ENCODE data around the gene GET3. TPM values are rescaled to one million over a fixed set of nuclear protein-coding genes. Genes with fewer than 3 reads are reported as not detected.

Gene GET3
- total and polyA plus RNA-seq, 4 donors: 22.8 to 44.1 (median 27.2) TPM

GRCh38 chr19:12784871-12785430 is 47.7 kb downstream of the GET3 start:
- TF ChIP-seq ZBTB33 (IDR thresholded peaks at IDR 0.05): no peak
- TF ChIP-seq ATF3 (IDR thresholded peaks at IDR 0.05): no peak
- TF ChIP-seq REST (IDR thresholded peaks at IDR 0.05): no peak
- no peak for TF ChIP-seq GABPA (IDR thresholded peaks at IDR 0.05 in 1 of 2, conservative IDR thresholded peaks at IDR 0.05 in 1 of 2)
- TF ChIP-seq RAD21 (IDR thresholded peaks at IDR 0.05): no peak
- no peak for TF ChIP-seq EGR1 (IDR thresholded peaks at IDR 0.05; ENCODE audit: low read depth in 2 of 2)
- no peak for TF ChIP-seq FOXA2 (IDR thresholded peaks at IDR 0.05)
- TF ChIP-seq CTCF (IDR thresholded peaks at IDR 0.05; ENCODE audit: low read depth, low read length, missing input control): no peak
- no peak for TF ChIP-seq MAX (IDR thresholded peaks at IDR 0.05)
- TF ChIP-seq YY1 (IDR thresholded peaks at IDR 0.05): no peak
- TF ChIP-seq RXRA (IDR thresholded peaks at IDR 0.05): no peak
- TF ChIP-seq NR2F2 (IDR thresholded peaks at IDR 0.05): no peak
- TF ChIP-seq HNF4A (conservative IDR thresholded peaks at IDR 0.05): no peak
- Histone ChIP-seq H3K9ac (ENCODE audit: low read depth in 1 of 2, low read length in 2 of 2) (no peak overlapping the region), H3K36me3 (ENCODE audit: control insufficient read depth in 4 of 4, insufficient read depth in 3 of 4, low read depth in 1 of 4, low read length in 3 of 4) (no peaks in the 10 kb centered on the region), H3K4me3 (ENCODE audit: low read depth in 1 of 3, low read length in 3 of 3) (no peak overlapping the region), H3K27ac (ENCODE audit: low read depth in 1 of 2, low read length in 2 of 2) (peak overlapping the region; percentile 67 to 86), H3K4me1 (ENCODE audit: control insufficient read depth in 4 of 4, insufficient read depth in 4 of 4, low read length in 3 of 4) (peaks cover 11 to 44% (median 25%) of the 10 kb centered on the region in 4 donors), H3K9me3 (ENCODE audit: control insufficient read depth in 4 of 4, low read length in 3 of 4) (no peaks in the 10 kb centered on the region), H3K27me3 (ENCODE audit: control insufficient read depth in 4 of 4, insufficient read depth in 4 of 4, low read length in 3 of 4) (no peaks in the 10 kb centered on the region)
- peak; percentile 49 for DNase-seq (ENCODE audit: low spot score)
- WGBS: 71% methylated on average over 5 of the region's 5 CpGs

GRCh38 chr19:12785431-12786031 is 48.2 kb downstream of the GET3 start:
- Histone ChIP-seq H3K4me3 (ENCODE audit: low read depth in 1 of 3, low read length in 3 of 3) (no peak overlapping the region), H3K27ac (ENCODE audit: low read depth in 1 of 2, low read length in 2 of 2) (peak overlapping the region; percentile 67 to 86), H3K9me3 (ENCODE audit: control insufficient read depth in 4 of 4, low read length in 3 of 4) (no peaks in the 10 kb centered on the region), H3K9ac (ENCODE audit: low read depth in 1 of 2, low read length in 2 of 2) (no peak overlapping the region), H3K36me3 (ENCODE audit: control insufficient read depth in 4 of 4, insufficient read depth in 3 of 4, low read depth in 1 of 4, low read length in 3 of 4) (no peaks in the 10 kb centered on the region), H3K27me3 (ENCODE audit: control insufficient read depth in 4 of 4, insufficient read depth in 4 of 4, low read length in 3 of 4) (no peaks in the 10 kb centered on the region), H3K4me1 (ENCODE audit: control insufficient read depth in 4 of 4, insufficient read depth in 4 of 4, low read length in 3 of 4) (peaks cover 11 to 46% (median 27%) of the 10 kb centered on the region in 4 donors)
- peak; percentile 48 for DNase-seq (ENCODE audit: low spot score)
- 73% methylated on average over 4 of the region's 4 CpGs for WGBS
- TF ChIP-seq ATF3 (IDR thresholded peaks at IDR 0.05) (no peak), REST (IDR thresholded peaks at IDR 0.05) (no peak), TAF1 (conservative IDR thresholded peaks at IDR 0.05) (no peak), FOXA1 (IDR thresholded peaks at IDR 0.05) (no peak), HNF4A (conservative IDR thresholded peaks at IDR 0.05) (no peak), CTCF (IDR thresholded peaks at IDR 0.05; ENCODE audit: low read depth, low read length, missing input control) (no peak), GABPA (IDR thresholded peaks at IDR 0.05 in 1 of 2, conservative IDR thresholded peaks at IDR 0.05 in 1 of 2) (no peak), SP1 (IDR thresholded peaks at IDR 0.05) (no peak)

Measured in liver (tissue), 9 donors.